Right ventricle myocardium inferior (tissue), 1 donor: ENCODE measurements around the gene LPCAT2. TPM values are rescaled to one million over a fixed set of nuclear protein-coding genes. Genes with fewer than 3 reads are reported as not detected.

Experiments
- ATAC-seq: fragments of 200-7000 bp; cut with Tn5 transposase; one replicate; pipeline ENCODE4 v1.9.1; 2020; ENCODE audit warnings: mild to moderate bottlenecking, moderate library complexity
- DNase-seq: peaks from one replicate; pipeline ENCODE4 v3.0.0; 2021; ENCODE audit errors: missing footprints
- intact Hi-C: fragments of 100-400 bp; cut with DNase I; formaldehyde crosslinking; loops from one replicate; pipeline ENCODE4 v1.11.0; 2022
- total RNA-seq: library from RNA; stranded (reverse); fragmentation: NEBNext Ultra II Directional; extraction: Animal tissue kit (Norgen Biotek cat#: 25700); gene quantifications from one replicate; pipeline ENCODE4 v1.2.1, GENCODE V29; 2021
- donor health status: DM: no; HTN: yes; CAD: no; lungs with severe emphysema.

LPCAT2 gene
- total RNA-seq, 1 donor from 2014 or later = 8.6 TPM

DNA sequence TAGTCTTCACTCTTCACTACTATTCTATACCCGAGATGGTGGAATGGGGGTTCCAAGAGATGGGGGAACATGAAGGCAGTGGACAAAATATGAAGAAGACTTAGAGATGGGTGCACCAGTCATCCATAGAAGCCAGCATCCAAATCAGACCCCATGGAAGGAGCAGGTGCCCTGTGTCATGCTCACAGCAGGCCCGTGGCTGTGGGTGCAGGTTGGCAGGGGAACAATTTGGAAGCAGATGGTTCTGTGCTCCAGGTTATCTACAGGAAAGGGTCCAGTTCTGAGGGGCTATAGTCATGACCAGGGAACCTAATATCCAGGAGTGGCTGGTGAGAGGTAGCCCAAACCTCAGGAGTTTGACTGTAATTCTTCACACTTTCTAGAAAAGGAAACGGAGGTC, 9.6 kb upstream of the LPCAT2 start:
- intact Hi-C loops = loop anchor here (5.0 kb wide), 1 partner anchor 43 kb away; no protein-coding TSS in a partner anchor

DNA sequence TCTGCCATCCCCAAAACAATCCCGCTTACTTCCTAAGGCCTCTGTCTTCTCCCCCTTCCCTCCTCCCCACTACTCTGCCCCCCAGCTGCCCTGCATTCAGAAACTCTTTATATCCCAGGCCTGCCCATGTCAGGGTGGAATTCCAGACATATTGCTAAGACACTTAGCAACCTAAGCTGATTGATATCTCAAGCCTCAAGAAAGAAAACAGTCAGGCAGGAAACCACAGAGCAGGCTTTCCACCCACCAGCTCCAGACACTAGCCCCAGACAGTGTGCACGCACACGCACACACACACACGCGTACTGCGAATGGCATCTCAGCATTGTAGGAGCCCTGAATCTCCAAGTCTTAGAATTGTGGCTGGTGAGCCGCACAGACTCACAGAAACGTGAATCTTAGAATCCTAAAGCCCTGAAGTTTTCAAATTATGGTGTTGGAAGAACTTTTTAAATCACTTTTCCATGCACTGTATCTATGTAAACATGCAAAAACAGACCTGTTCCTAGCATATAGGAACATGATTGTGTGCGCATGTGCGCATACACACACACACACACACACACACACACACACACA, 8.8 kb upstream of the LPCAT2 start:
- DNase-seq = peak; percentile 51
- no peak for ATAC-seq
- intact Hi-C loops = loop anchor here (5.0 kb wide), 2 partner anchors 33 to 42 kb away; no protein-coding TSS in a partner anchor

More for the DNA sequence above, 9.6 kb upstream of the LPCAT2 start:
- no peak for DNase-seq
- ATAC-seq = no peak

DNA sequence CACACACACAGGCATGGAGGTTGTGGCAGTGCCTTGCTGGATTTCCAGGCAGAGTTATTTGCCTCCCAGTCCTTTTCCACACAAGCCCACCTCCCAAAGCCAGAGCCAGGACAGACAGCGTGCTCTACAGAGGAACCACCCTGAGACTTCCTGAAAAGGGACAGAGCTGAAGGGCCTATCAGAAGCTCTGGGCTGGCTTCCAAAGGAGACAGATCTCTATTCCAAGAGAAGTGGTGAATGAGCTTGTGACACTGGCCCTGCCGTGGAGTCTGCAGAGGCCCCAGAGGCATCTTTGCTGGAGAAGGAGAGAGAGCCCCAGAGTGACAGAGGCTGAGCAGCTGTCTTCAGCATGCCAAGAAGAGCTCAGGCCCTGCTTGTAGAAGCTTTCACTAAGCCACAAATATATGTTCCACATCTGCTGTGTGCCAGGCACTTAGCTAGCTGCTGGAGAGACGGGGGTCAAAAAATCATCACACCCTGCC, 8.3 kb upstream of the LPCAT2 start:
- ATAC-seq (peak; percentile 79), DNase-seq (peak; percentile 61)
- intact Hi-C loops = loop anchor here (5.0 kb wide), 1 partner anchor 33 kb away; no protein-coding TSS in a partner anchor

DNA sequence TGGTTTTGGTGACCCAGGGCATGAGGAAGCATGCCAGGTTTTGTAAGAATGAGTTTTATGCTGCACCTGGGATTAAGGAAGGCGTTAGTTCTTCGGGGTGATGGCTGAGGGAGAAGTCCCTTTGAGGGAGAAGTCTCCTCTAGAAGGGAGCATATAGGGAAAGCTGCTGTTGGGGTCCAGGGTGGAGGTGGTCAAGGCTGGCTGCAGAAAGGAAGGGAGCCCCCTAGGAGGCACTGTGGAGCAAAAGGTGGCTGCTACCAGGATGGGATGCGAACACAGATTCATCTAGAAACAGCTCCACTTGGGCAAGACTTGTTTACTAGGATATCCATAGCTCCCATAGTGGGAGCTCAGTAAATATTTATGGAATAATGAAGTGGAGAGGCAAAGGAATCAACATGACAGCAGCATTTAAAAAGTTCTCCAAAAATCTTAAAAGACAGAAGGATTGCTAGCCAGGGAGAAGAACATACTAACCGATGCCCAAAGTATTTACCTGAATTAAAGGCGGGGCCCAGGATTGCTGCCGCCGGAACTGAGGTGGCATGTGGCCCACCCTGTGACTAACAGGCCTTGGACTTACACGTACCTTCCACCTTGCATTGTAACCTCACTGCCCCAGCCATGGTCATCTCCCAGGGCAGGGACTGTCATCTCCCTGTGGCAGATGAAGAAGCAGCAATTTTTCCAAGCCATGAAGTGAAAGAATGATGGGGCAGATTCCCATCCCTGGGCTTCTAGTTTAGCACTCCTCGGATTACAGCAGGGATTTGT, 7.1 kb upstream of the LPCAT2 start:
- no peak for DNase-seq
- no peak for ATAC-seq
- intact Hi-C loops = loop anchor here (5.0 kb wide), 1 partner anchor 34 kb away; no protein-coding TSS in a partner anchor

DNA sequence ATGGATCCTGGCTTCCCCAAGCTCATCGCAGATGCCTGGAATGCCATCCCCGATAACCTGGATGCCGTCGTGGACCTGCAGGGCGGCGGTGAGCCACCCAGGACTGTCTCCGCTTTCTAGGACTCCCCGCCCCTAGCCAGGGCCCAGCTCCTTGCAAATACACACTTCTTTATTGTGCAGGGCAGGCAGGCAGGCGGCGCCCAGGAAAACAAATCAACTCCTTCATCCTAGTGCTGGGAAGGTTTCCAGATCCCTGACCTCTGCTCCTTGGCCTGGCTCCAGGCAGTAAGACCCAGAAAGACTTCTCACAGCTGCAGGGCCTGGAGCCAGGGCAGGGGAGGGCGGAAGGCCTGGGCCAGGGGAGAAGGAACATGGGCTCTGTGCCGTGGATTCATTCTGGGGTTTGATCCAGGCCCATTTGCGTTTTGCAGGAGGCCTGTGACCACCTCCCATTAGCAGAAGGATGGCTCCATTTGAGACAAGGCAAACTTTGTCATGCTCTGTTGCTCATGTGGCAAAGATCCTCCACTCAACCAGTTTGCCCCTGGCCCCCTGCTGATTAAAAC, 6.0 kb upstream of the LPCAT2 start:
- peak; percentile 94 for DNase-seq
- intact Hi-C loops = loop anchor here (5.0 kb wide), 1 partner anchor 36 kb away; no protein-coding TSS in a partner anchor
- peak; percentile 83 for ATAC-seq

DNA sequence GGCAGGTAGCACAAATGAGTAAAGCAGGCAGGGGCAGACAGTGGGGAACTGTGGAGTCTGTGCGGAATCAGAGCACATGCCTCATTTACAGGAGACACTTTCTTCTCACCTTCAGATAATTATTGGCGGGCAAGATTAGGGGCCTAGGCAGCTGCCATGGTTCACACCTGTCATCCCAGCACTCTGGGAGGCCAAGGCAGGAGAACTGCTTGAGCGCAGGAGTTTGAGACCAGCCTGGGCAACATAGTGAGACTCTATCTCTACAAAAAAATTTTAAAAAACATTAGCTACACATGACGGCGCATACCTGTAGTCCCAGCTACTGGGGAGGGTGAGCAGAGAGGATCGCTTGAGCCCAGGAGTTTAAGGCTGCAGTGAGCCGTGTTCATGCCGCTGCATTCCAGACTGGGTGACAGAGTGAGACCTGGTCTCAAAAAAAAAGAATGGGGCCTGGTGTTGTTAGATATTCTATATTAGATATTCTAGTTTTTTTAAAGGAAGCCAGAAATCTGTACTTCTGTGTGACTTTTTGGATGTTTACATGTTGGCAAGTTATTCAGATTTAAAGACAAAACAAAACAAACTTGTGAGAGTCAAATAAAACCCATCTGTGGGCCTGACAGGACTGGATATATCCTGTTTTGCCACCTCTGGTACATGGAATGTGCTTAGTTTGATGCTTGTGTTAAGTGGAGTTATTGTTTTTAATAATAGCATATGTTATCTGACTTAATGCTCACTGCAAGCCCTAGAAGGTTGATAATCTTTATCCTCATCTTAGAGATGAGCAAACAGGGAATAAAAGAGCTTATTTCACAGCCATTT, 4.9 kb upstream of the LPCAT2 start:
- DNase-seq = no peak
- no peak for ATAC-seq
- intact Hi-C loops = loop anchor here (5.0 kb wide), 1 partner anchor 37 kb away; no protein-coding TSS in a partner anchor

DNA sequence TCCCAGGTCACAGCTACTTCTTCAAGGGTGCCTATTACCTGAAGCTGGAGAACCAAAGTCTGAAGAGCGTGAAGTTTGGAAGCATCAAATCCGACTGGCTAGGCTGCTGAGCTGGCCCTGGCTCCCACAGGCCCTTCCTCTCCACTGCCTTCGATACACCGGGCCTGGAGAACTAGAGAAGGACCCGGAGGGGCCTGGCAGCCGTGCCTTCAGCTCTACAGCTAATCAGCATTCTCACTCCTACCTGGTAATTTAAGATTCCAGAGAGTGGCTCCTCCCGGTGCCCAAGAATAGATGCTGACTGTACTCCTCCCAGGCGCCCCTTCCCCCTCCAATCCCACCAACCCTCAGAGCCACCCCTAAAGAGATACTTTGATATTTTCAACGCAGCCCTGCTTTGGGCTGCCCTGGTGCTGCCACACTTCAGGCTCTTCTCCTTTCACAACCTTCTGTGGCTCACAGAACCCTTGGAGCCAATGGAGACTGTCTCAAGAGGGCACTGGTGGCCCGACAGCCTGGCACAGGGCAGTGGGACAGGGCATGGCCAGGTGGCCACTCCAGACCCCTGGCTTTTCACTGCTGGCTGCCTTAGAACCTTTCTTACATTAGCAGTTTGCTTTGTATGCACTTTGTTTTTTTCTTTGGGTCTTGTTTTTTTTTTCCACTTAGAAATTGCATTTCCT, 3.4 kb upstream of the LPCAT2 start:
- ATAC-seq = no peak
- intact Hi-C loops = no loop called here
- DNase-seq = peak; percentile 32

DNA sequence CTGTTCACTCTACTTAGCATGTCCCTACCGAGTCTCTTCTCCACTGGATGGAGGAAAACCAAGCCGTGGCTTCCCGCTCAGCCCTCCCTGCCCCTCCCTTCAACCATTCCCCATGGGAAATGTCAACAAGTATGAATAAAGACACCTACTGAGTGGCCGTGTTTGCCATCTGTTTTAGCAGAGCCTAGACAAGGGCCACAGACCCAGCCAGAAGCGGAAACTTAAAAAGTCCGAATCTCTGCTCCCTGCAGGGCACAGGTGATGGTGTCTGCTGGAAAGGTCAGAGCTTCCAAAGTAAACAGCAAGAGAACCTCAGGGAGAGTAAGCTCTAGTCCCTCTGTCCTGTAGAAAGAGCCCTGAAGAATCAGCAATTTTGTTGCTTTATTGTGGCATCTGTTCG, 2.8 kb upstream of the LPCAT2 start:
- DNase-seq (no peak), ATAC-seq (no peak)
- intact Hi-C loops = no loop called here

DNA sequence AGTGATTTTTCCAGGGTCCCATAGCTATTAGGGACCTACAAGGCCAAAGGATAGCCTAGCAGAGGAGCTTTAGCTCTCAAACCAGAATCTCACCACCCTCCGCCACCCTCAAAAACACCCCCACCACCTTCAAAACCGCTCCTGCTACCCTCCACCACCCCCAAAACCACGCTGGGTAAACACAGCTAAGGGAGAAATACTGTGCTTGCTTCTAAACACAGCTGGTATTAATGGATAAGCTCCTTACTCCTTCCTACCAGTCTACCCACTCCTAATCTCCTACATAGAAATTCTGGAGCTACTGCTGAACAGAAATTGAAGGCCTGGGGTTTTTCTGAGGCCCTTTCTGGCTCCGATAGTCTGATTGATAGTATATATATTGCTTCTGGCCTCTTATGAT, 2.2 kb upstream of the LPCAT2 start:
- intact Hi-C loops = no loop called here
- DNase-seq (no peak), ATAC-seq (no peak)

DNA sequence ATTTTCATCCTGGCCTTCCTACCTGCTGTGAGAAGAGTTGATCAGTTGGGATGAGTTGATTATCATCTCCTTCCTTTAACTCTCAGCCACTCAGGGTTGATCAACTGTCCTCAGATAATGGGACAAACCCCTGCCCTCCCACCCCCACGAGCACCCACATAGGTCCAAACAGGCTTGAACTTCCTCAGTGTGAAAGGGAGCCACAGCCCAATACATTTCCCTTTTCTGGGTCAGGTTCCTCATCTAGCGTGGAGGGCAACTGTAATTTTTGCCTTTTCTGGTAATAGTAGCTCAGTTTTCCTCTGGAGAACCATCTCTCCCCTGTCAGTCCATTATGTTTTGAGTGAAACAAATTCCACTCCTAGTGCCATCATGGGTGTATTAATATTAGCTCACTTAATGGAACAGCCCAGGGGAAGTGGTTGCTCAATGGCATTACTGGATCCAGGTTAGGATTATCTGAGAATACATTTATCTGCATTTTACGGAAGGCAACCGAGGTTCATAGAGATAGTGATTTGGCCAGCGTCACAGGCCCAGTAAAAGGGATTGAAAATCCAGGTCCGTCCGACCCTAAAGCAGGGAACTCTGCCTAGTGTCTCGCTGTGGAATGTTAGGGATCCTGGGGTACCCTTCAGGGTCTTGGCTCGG, 476 bp upstream of the LPCAT2 start:
- intact Hi-C loops = no loop called here
- DNase-seq (no peak), ATAC-seq (peak; percentile 43)

DNA sequence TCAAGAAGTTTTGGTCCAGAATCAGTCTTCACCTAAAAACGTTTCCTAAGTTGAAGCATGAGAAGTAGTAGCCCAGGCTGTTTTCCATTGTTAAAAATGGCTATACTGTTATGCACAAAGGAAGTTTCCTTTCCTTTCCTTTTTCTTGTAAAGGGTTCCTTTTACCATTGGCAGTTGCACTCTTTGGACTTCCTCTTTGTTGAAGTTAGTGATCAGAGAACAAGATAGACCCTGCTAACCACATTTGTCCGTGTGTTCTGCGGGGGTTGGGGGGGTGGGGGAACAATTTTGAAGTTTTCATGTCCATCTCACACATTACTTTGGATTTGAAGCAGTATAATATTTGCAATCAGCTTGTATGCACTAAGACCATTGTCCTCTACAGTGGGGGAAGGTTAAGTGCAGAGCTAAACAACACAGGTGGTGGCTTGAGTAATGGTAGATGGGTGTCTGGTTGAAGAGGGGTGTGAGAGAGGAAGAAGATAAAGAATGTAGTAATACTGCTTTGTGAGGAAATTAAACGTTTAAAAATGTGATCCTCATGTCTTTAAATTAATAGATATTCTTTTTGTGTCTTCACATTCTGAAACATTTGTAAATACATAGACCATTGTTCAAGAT, 1.4 kb downstream of the LPCAT2 start:
- intact Hi-C loops = no loop called here
- ATAC-seq (no peak), DNase-seq (no peak)

DNA sequence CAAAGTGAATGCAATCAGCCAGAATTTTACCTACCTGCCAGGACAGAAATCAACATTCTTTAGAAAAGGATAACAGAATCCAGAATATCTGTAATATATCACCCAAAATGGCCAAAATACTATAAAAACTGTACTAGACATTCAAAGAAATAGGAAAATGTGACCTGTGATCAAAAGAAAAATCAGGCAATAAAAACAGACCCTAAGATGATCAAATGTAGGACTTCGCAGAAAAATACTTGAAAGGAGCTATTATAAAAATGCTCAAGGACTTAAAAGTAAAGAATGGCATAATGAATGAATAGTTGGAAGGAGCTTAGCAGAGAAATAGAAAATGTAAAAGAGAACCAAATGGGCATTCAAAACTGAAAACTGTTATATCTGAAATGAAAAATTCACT, 4.1 kb downstream of the LPCAT2 start:
- intact Hi-C loops = no loop called here
- ATAC-seq (no peak), DNase-seq (no peak)

DNA sequence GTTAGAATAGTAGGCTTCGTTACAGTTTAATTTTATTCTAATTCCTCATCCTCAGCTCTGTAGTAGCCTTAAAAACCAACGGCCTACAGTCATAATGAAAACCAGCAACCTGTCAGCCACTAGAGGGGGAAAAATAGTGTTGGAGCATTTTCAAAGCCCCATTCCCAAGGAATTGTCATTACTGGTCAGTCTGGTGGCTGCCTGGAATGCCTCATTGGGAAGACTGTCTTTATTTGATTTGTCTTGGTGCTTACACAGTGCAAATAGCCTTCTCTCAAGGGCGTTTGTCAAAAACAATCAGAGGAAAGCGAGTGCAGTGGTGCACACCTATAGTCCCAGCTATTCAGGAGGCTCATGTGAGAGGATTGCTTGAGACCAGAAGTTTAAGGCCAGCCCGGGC, 4.7 kb downstream of the LPCAT2 start:
- intact Hi-C loops = no loop called here
- ATAC-seq (no peak), DNase-seq (no peak)

DNA sequence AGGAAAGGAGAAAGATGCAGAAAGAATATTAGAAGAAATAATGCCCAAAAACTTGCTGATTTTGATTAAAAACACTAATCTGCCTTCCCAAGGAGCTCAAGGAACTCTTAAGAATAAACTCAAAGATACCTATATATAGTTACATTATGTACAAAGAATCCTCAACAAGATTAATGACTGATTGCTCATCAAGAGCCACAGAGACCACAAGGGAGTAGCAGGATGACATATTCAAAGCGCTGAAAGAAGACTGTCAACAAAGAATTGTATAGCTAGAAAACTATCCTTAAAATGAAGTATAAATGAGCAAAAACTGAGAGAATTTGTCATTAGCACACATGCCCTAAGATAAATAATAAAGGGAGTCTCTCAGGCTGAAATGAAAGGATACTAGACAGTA, 6.2 kb downstream of the LPCAT2 start:
- no peak for ATAC-seq
- no peak for DNase-seq
- intact Hi-C loops = no loop called here

DNA sequence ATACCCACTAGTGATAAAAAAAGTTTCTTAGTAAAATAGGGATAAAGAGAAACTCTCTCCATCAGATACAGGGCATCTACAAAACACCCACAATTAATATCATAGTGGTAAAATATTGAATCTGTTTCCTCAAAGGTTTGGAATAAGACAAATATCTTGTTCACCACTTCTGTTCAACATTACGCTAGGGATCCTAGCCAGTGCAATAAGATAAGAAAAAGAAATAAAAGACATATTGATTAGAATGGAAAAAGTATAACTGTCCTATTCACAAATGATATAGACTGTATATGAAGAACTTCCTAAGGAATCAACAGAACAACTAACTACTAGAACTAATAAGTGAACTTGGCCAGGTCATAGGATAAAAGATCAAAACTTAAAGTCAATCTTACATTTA, 12.9 kb downstream of the LPCAT2 start:
- intact Hi-C loops = no loop called here
- ATAC-seq (no peak), DNase-seq (no peak)

DNA sequence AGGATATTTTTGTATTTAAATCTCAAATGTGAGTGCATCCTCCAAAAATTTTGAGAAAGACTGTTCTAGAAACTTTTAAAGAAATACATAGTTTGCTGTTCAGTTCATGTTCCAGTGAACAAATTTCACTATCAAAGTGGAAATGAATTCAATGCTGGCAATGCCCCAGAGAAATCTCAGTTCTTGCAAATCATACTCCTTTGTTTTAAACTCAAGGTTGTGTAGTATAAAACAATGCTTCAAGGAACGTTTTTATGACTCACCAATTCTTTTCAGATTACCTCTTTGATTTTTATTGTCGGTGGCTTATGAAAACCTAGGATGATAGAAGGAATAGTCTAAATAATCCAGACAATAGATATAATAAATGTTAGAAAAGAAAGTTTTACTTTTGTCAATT, 17.6 kb downstream of the LPCAT2 start:
- DNase-seq (no peak), ATAC-seq (no peak)
- intact Hi-C loops = no loop called here

DNA sequence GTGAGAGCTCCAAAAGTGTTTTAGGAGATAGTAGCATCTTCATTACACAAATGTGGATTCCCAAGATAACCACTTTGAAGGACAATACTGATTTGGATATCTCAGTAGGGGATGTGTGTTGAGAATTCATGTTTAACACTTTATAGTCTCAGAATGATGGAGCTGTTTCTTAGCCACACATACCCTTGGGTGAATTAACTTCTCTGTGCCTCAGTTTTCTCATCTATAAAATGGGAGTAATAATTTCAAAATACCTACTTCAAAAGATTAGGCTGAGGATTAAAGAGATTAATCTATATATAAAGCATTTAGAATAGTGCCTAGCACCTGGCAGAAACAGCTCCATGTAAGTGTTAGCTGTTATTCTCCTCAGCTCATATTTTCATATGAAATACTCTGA, 19.0 kb downstream of the LPCAT2 start:
- ATAC-seq = no peak
- DNase-seq = no peak
- intact Hi-C loops = no loop called here

DNA sequence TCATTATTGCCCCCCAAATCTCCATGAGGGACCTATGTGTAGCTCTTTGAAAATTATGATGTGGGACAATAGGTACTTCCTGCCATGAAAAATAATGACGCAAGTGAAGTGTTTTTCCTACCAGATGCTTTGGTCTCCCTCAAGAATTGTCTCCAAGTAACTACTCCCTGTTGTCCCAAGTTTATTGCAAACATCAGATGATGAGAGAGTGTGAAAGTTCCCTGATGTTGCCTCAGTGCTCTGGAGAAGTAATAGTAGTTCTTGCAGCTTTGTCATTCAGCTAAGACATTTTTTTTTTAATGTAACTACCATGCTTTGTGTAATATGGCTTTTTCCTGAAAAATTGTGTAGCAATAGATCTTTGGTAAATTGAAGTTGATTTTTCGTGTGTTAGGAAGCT, 20.1 kb downstream of the LPCAT2 start:
- intact Hi-C loops = no loop called here
- ATAC-seq (peak; percentile 94), DNase-seq (no peak)
